ENCODE data around the gene CCDC190. TPM values are rescaled to one million over a fixed set of nuclear protein-coding genes. Genes with fewer than 3 reads are reported as not detected.

The CCDC190 gene
- total and polyA plus RNA-seq, 9 of the 15 experiments (the other 6 are each of a cell fraction or from before 2014, with no cell fraction given): not detected

- TF ChIP-seq CEBPZ (IDR thresholded peaks at IDR 0.05; ENCODE audit: borderline replicate concordance, low read depth, low read length) (no peak), GTF2E2 (tag; IDR thresholded peaks at IDR 0.05) (no peak), HMBOX1 (IDR thresholded peaks at IDR 0.05) (no peak), PATZ1 (CRISPR knock-in tag; IDR thresholded peaks at IDR 0.05; ENCODE audit: borderline replicate concordance) (no peak), GATAD2B (IDR thresholded peaks at IDR 0.05; ENCODE audit: borderline replicate concordance) (no peak), MEF2D (tag; conservative IDR thresholded peaks at IDR 0.05; ENCODE audit: low read depth) (no peak), DACH1 (IDR thresholded peaks at IDR 0.05; ENCODE audit: partially characterized antibody) (no peak), STAG1 (CRISPR knock-in tag; IDR thresholded peaks at IDR 0.05; ENCODE audit: borderline replicate concordance) (no peak)
Measured at GRCh38 chr1:162873671-162874666, 13.0 kb upstream of the CCDC190 start (continued).

Measured in K562 (cell line).